HG03159 (cell line): ENCODE results near the gene FSTL4.

Experiments
- ATAC-seq: cut with Tn5 transposase; IDR thresholded peaks from one replicate; pipeline ENCODE4 v1.9.1; 2021; ENCODE audit warnings: mild to moderate bottlenecking, moderate library complexity; ENCODE audit not compliant: unreplicated experiment

The FSTL4 gene

GRCh38 chr5:133611357-133612248 lies 738 bp downstream of the FSTL4 start:
- no peak for ATAC-seq

- ATAC-seq = no peak
These were observed 1.6 kb downstream of the FSTL4 start for GRCh38 chr5:133610489-133611356.

- no peak for ATAC-seq
These were observed 4.9 kb downstream of the FSTL4 start for GRCh38 chr5:133607451-133607850.

DNA sequence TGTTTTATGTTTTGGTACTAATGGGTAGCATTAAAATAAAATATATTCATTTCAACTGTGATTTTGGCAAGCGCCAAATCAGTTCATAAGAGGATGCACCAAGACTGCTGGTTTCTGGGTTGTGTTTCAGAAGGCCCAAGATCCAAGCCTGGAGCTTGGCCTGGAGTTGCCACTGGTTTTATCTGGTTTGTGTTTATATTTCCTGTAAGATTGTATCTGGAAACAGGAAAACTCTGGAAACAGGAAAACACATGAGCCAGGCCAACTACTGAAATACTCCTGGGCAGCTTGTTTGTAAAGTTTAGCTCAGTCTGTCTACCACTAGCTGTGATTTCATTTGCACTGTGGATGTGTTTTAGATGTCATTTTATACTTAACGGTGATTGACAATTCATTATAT lies 5.5 kb downstream of the FSTL4 start:
- no peak for ATAC-seq

DNA sequence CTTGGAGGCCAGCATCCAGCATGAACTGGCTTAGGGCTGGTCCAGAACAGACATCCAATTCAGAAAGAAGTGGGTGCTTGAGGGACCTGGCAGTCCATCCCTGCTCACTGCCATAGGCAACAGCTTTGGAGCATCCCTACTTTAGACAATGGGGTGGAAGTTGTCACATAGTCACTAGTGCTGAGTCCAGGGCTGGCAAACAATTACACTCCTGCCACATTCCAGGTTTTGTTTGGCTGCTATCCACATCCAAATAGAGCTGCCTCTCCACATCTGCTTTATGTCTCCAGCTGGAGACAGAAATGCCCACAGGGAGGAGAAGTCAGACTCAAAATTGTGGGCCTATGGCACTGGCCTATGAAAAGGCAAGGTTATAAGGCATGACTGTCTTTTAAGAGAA lies 7.0 kb downstream of the FSTL4 start:
- ATAC-seq = no peak

- ATAC-seq = no peak
These were observed 8.6 kb downstream of the FSTL4 start for GRCh38 chr5:133603711-133604110.

- ATAC-seq = no peak
These were observed 9.4 kb downstream of the FSTL4 start for GRCh38 chr5:133602835-133603380.

- no peak for ATAC-seq
These were observed 12.7 kb downstream of the FSTL4 start for GRCh38 chr5:133599600-133599999.

DNA sequence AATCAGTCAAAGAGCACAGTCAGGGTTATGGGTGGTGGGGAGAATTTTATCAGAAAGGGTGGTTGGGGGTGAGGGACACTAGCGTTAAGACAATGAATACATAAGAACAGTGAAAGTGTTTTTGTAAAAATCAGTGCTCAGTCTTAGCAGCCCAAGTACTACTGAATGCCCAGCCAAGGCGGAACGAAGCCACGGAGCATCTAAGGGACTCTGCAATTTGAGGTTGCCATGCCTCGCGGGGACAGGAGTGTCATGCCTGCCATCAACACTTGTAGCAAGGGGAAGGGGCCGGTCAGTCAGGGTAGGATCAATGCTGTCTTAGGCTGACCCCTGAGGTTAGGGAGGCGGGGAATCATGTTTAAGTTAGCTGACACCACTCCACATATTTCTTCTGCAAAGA lies 13.3 kb downstream of the FSTL4 start:
- no peak for ATAC-seq

- no peak for ATAC-seq
These were observed 16.3 kb downstream of the FSTL4 start for GRCh38 chr5:133596049-133596448.

DNA sequence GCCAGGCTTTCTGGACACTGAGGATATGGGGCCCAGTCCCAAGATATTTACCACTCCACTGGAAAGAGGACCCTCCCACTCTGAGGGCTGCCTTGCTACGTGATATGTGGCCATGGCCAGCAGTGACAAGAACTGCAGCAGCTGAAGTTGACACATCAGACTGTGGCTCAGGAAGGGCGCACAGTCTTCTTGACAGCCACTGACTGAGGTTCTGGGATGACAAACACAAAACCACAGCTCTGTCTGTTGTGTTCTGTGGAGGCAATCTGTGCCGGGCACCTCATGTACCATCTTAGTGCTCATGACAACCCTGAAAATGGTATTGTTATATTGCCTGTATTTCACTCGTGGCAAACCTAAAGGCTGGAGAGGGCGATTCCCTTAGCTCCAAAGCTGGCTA lies 16.9 kb downstream of the FSTL4 start:
- no peak for ATAC-seq

DNA sequence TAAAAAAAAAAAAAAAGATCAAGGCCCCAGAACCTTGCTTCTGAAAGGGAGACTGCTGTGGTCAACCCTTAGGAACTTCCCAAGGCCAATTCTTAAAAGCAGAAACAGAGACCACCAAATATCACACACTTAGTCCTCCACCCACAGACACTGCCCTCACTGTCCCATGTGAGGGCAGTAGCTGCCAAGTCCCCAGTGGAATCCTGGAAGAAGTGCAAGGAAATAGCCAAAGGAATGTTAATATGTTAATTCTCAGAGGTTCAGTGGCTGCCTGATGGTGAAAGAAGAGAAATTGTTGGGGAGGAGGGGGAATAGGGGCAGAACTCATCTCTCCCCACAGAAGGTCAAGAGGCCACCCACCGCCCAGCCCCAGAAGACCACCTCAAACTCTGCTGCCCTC lies 23.1 kb downstream of the FSTL4 start:
- no peak for ATAC-seq

DNA sequence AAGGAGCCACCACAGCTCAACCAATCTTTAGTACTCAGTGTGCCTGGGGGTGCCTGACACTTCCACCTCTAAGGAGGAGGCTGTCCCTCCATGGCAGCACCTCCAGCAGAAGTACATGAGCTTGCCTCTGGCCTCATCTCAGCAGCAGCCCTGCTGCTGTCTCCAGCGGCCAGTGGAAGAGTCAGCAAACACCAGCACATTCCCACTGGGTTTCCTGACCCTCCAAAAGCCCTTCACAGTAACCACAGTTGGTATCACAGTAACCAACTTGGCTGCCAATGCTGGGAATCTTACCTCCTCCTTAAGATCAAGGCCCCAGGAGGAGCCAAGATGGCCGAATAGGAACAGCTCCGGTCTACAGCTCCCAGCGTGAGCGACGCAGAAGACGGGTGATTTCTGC lies 29.4 kb downstream of the FSTL4 start:
- ATAC-seq = no peak

- ATAC-seq = no peak
These were observed 30.4 kb downstream of the FSTL4 start for GRCh38 chr5:133581918-133582317.

- ATAC-seq = no peak
These were observed 31.0 kb downstream of the FSTL4 start for GRCh38 chr5:133581348-133581747.

DNA sequence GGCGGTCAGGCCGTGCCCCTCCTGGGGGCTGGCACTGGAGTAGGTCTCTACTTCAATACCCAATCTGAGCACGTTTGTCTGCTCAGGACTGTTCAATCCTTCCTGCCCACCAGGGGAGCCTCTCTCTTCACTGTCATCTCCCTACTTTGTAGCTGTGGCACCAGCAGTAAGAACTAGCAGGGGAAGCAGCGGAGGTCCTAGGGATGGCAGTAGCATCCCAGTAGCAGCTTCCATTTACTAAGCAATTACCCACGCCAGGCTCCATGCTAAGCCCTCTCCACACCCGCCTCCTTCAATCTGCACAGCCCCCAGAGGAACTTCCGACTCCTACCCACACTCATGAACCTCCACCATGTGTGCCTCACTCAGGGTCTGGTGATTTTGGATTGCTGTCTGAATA lies 31.7 kb downstream of the FSTL4 start:
- ATAC-seq = no peak

DNA sequence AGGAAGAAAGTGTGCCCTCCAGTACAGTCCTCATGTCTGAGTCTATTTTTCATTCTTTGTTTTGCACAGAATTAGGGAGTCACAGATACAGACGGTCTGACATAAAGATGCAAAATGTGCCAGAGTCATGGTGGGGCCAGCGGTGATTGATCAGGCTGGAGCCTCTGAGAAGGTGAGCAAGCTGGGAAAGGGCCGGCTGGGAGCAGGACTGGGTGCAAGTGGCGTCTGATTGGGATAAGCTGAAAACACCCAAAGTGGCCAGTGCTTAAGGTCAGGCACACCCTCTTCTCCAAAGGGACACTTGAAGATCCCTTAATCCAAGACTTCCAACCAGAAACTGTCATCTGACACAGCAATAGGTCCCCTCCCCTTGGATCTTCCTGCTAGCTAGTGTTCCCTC lies 32.6 kb downstream of the FSTL4 start:
- no peak for ATAC-seq

DNA sequence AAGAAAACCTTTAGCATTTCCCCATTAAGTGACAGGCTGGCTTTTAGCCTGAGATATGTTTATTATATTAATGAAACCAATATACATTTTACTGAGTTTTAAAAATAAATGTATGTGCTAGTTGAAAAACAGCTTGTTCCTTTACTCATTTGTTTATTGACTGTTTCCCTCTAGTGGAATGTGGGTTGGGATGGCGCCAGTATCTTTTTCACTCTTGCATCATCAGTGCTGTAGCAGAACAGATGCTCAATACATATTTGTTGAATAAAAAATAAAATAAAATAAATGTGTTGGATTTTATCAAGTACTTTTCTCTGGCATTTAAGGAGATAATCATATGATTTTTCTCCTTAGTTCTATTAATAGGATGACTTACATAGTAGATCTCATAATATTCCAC lies 43.0 kb downstream of the FSTL4 start:
- ATAC-seq = no peak

DNA sequence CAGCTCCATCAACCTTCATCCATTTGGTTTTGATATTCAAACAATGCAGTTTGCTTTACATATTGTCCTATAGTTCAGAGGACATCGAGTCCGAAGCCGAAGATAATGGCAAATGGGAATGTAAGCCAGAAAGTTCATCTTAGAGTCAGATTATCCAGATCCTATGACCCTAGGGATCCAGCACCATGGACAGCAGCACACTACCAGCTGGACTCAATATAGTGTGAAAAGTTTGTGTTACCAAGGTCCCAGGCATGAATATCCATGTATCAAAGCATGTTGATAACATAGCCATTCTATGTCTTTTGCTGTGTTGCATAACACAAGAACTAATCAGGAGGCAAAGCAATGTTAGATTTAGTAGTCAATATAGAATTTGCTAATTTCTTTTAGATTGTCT lies 46.3 kb downstream of the FSTL4 start:
- ATAC-seq = no peak

GRCh38 chr5:133564921-133565565 lies 47.3 kb downstream of the FSTL4 start:
- no peak for ATAC-seq

GRCh38 chr5:133562554-133562953 lies 49.8 kb downstream of the FSTL4 start:
- ATAC-seq = no peak
